T-cell (primary cell): ENCODE data around the gene DHX58. TPM values are rescaled to one million over a fixed set of nuclear protein-coding genes. Genes with fewer than 3 reads are reported as not detected.

Experiments
- ATAC-seq, 4 experiments: fragments of 200-7000 bp in 3 of 4; fragments of 150-1000 bp in 1 of 4; cut with Tn5 transposase; replicated peaks in 1 of 4; 1 replicate in 3 of 4; 2 replicates in 1 of 4; pipeline ENCODE4 v1.10.0; 2021; ENCODE audit warnings: moderate library complexity in 3 of 4, mild to moderate bottlenecking in 2 of 4, moderate number of reproducible peaks in 1 of 4
- CTCF ChIA-PET, 2 donors: fragments of 300-600 bp; sonication (Branson Sonifier 250); formaldehyde crosslinking; loops; one replicate each; lab custom pipeline; 2022; ENCODE audit warnings: antibody characterized with exemption in 2 of 2; lab: Charles Lee
- POLR2A ChIA-PET, 2 donors: fragments of 300-600 bp; sonication (Branson Sonifier 250); formaldehyde crosslinking; loops; one replicate each; lab custom pipeline; 2022; ENCODE audit warnings: antibody characterized with exemption in 2 of 2; lab: Charles Lee
- DNase-seq, 35 experiments: peaks; one replicate each; pipeline versions ENCODE4 v3.0.0 to v3.0.0-alpha.2; 2013 to 2023
- H3K27ac ChIP-seq: one replicate; pipeline ENCODE4 v1.5.1; 2013; ENCODE audit warnings: low read length
- H3K27me3 ChIP-seq, 2 experiments: replicated peaks in 1 of 2; 1 replicate in 1 of 2; 2 replicates in 1 of 2; pipeline versions ENCODE4 v1.6.1 to v1.7.0; 2013; ENCODE audit warnings: low read length in 1 of 2, mixed read lengths in 1 of 2; ENCODE audit not compliant: control insufficient read depth in 2 of 2, insufficient read depth in 2 of 2; ENCODE audit errors: extremely low read depth in 1 of 2
- H3K36me3 ChIP-seq, 2 donors: 1 replicate in 1 of 2; 2 replicates in 1 of 2; pipeline versions ENCODE4 v1.6.1 to v1.7.0; 2013; ENCODE audit warnings: low read length in 1 of 2; ENCODE audit not compliant: control insufficient read depth in 2 of 2, insufficient read depth in 1 of 2; ENCODE audit errors: extremely low read depth in 1 of 2
- H3K4me1 ChIP-seq, 2 experiments: 1 replicate in 1 of 2; 2 replicates in 1 of 2; pipeline versions ENCODE4 v1.6.1 to v1.7.0; 2013; ENCODE audit warnings: low read length in 2 of 2, mixed read lengths in 1 of 2; ENCODE audit not compliant: insufficient read depth in 2 of 2, control insufficient read depth in 1 of 2; ENCODE audit errors: extremely low read depth in 1 of 2
- H3K4me3 ChIP-seq, 2 donors: 1 replicate in 1 of 2; 2 replicates in 1 of 2; pipeline versions ENCODE4 v1.5.1 to v1.7.0; 2013; ENCODE audit warnings: mild to moderate bottlenecking in 2 of 2, low read length in 1 of 2, moderate library complexity in 1 of 2; ENCODE audit not compliant: control insufficient read depth in 1 of 2; ENCODE audit errors: extremely low read depth in 1 of 2
- H3K9me3 ChIP-seq: 2 replicates; pipeline ENCODE4 v1.7.0; 2013
- H3K27ac Mint-ChIP-seq, 2 donors: one replicate each; pipeline ENCODE4 v1.8.0; 2020 to 2021; ENCODE audit warnings: mild to moderate bottlenecking in 2 of 2, mixed read lengths in 2 of 2
- H3K27me3 Mint-ChIP-seq, 2 donors: one replicate each; pipeline ENCODE4 v1.8.0; 2021 to 2022; ENCODE audit warnings: mixed read lengths in 2 of 2
- H3K36me3 Mint-ChIP-seq: one replicate; pipeline ENCODE4 v1.8.0; 2021; ENCODE audit warnings: mixed read lengths
- H3K4me1 Mint-ChIP-seq, 3 donors: one replicate each; pipeline ENCODE4 v1.8.0; 2020 to 2022; ENCODE audit warnings: mixed read lengths in 3 of 3, mild to moderate bottlenecking in 1 of 3
- H3K4me3 Mint-ChIP-seq, 3 donors: one replicate each; pipeline ENCODE4 v1.8.0; 2020 to 2022; ENCODE audit warnings: mild to moderate bottlenecking in 3 of 3, mixed read lengths in 3 of 3, moderate library complexity in 3 of 3
- H3K9me3 Mint-ChIP-seq, 3 donors: one replicate each; pipeline ENCODE4 v1.8.0; 2020 to 2022; ENCODE audit warnings: mixed read lengths in 3 of 3
- WGBS: methylation state at CpG from one replicate; pipeline ENCODE4 v1.1.5; 2013; ENCODE audit warnings: missing lambda C conversion rate; ENCODE audit not compliant: insufficient coverage; 5-methylcytosine and 5-hydroxymethylcytosine counted together
- total RNA-seq, 35 experiments: library from RNA in 6 of 35; stranded (reverse) in 6 of 35; fragments of 120-200 nt in 1 of 35; gene quantifications; one replicate each; pipeline versions ENCODE4 v1.2.1 to v1.2.4 and lab custom pipeline; 2013 to 2026

DHX58 gene
- total RNA-seq (10 to 100 TPM; 38.2 to 63.0 (median 41.7) TPM), total RNA-seq (lab: John Stamatoyannopoulos, UW) (3.8 to 218 (median 47.7) reads per million in 29 experiments)
- total RNA-seq (2013) = 42.9 TPM

- Histone ChIP-seq H3K9me3 (no peaks in the 10 kb centered on the region), H3K4me1 (peaks cover 16 to 53% of the 10 kb centered on the region in 2 experiments), H3K27ac (peak within 1 kb of the TSS; percentile 92), H3K36me3 (peaks cover 3 to 34% of the 10 kb centered on the region in 2 donors), H3K27me3 (no peaks in the 10 kb centered on the region), H3K4me3 (peak within 1 kb of the TSS; percentile 56 to 70)
- H3K4me1 Mint-ChIP-seq = peaks cover 43 to 66% (median 51%) of the 10 kb centered on the region in 3 donors
- WGBS = 0% methylated on average over 8 of the region's 10 CpGs
- no peaks in the 10 kb centered on the region for H3K27me3 Mint-ChIP-seq
- ATAC-seq (peak; percentile 83 to 88 (median 84)), DNase-seq (peak; percentile 50 to 92 (median 77))
- ChIA-PET POLR2A (interaction anchor here (0.7 kb wide), 2 partner anchors 135 to 146 kb away, joined by 3 read pairs; no protein-coding TSS in a partner anchor), CTCF (interaction anchor here (0.5 to 1.5 kb wide), 8 partner anchors 47 to 140 kb away, joined by 3 to 11 read pairs (median 3); partner anchors contain the start of genes DNAJC7 (in 1 of the 2) and NKIRAS2 (in 1 of the 2))
- peak within 1 kb of the TSS; percentile 94 to 98 for H3K27ac Mint-ChIP-seq
- peaks cover 34% of the 10 kb centered on the region for H3K36me3 Mint-ChIP-seq
- peak within 1 kb of the TSS; percentile 84 to 90 (median 88) for H3K4me3 Mint-ChIP-seq
- H3K9me3 Mint-ChIP-seq = no peaks in the 10 kb centered on the region
These were observed at the start of gene DHX58 for GRCh38 chr17:42112552-42113176. DHX58 (minus strand) TSS chr17:42112714; CDS start chr17:42111892, 822 bp downstream.

DNA sequence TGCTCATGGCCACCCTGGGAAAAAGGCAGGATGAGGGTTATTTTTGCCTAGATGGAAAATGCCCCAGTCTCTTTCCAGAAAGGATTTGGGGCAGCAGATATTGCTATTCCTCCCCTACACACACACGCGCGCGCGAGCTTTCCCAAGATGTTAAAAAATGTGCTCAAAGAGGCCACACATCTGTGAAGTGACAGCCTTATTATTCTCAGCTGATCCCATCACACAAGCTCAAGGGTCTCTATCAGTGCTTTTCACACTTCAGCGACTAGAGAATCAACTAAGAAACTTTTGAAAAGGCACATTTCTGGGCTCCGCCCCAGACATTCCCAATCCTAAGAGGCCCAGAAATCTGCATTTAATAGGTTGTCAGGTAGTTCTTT is 48.0 kb upstream of the DHX58 start:
- ATAC-seq = no peak
- Mint-ChIP-seq H3K4me1 (peaks cover 3 to 5% (median 5%) of the 10 kb centered on the region in 3 donors), H3K4me3 (no peak overlapping the region), H3K27me3 (no peaks in the 10 kb centered on the region), H3K27ac (no peak overlapping the region), H3K36me3 (no peaks in the 10 kb centered on the region), H3K9me3 (no peaks in the 10 kb centered on the region)
- H3K4me3 ChIP-seq = no peak overlapping the region
- no peaks in the 10 kb centered on the region for H3K36me3 ChIP-seq
- H3K4me1 ChIP-seq = peaks cover 0 to 3% of the 10 kb centered on the region in 2 experiments
- no peaks in the 10 kb centered on the region for H3K9me3 ChIP-seq
- H3K27me3 ChIP-seq = no peaks in the 10 kb centered on the region
- DNase-seq = no peak
- CTCF ChIA-PET = interaction anchor here in 1 of 2 donors (0.6 kb wide), 1 partner anchor 34 kb away, joined by 3 read pairs; the partner anchor contains the start of gene GHDC
- H3K27ac ChIP-seq = no peak overlapping the region
- 98% methylated on average over 5 of the region's 7 CpGs for WGBS
- POLR2A ChIA-PET = interaction anchor here in 1 of 2 donors (0.7 kb wide), 2 partner anchors 20 to 155 kb away, joined by 6 to 7 read pairs; no protein-coding TSS in a partner anchor

- ChIA-PET POLR2A (interaction anchor here in 1 of 2 donors (0.7 kb wide), 1 partner anchor 20 kb away, joined by 6 read pairs; no protein-coding TSS in a partner anchor), CTCF (interaction anchor here in 1 of 2 donors (0.6 kb wide), 1 partner anchor 34 kb away, joined by 3 read pairs; the partner anchor contains the start of gene GHDC)
- Mint-ChIP-seq H3K4me3 (no peak overlapping the region), H3K27me3 (no peaks in the 10 kb centered on the region), H3K4me1 (peaks cover 5 to 6% (median 6%) of the 10 kb centered on the region in 3 donors), H3K36me3 (no peaks in the 10 kb centered on the region), H3K9me3 (no peaks in the 10 kb centered on the region), H3K27ac (no peak overlapping the region)
- DNase-seq (no peak), ATAC-seq (no peak)
- H3K4me1 ChIP-seq = peaks cover 0 to 8% of the 10 kb centered on the region in 2 experiments
- H3K27ac ChIP-seq = no peak overlapping the region
- H3K27me3 ChIP-seq = no peaks in the 10 kb centered on the region
- H3K36me3 ChIP-seq = no peaks in the 10 kb centered on the region
- no peak overlapping the region for H3K4me3 ChIP-seq
- H3K9me3 ChIP-seq = no peaks in the 10 kb centered on the region
- WGBS = 89% methylated on average over 12 of the region's 14 CpGs
These were observed 47.4 kb upstream of the DHX58 start for GRCh38 chr17:42159796-42160530.

DNA sequence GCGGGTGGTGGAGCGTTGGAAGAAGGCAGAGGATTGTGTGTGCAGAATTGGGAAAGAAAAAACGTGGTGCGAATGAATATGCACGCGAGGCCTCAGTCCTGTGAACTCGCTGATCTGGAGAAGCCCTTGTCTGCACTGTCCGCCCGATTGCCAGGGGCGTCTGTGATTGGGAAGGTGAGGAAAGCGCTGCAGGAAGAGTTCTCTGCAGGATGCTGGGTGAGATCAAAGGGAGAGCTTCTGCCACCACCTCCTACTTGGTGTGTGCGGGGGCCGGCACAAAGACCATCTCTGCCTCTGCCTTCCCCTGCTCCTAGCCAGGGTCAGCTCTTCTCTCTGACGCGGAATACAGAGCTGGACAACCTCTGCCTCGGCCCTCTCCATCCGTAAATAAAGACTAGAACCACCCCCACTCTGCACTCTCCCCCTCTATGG is 43.1 kb upstream of the DHX58 start:
- no peaks in the 10 kb centered on the region for H3K27me3 ChIP-seq
- H3K9me3 Mint-ChIP-seq = no peaks in the 10 kb centered on the region
- no peak overlapping the region for H3K27ac ChIP-seq
- POLR2A ChIA-PET = interaction anchor here in 1 of 2 donors (0.7 kb wide), 1 partner anchor 96 kb away, joined by 5 read pairs; no protein-coding TSS in a partner anchor
- H3K4me1 Mint-ChIP-seq = peaks cover 28 to 43% (median 42%) of the 10 kb centered on the region in 3 donors
- H3K36me3 Mint-ChIP-seq = no peaks in the 10 kb centered on the region
- peak overlapping the region; percentile 88 to 94 (median 92) for H3K4me3 Mint-ChIP-seq
- peak overlapping the region; percentile 7 to 96 for H3K4me3 ChIP-seq
- CTCF ChIA-PET = no interaction called here
- no peaks in the 10 kb centered on the region for H3K27me3 Mint-ChIP-seq
- peaks cover 5 to 9% of the 10 kb centered on the region in 2 donors for H3K36me3 ChIP-seq
- WGBS = 73% methylated on average over 13 of the region's 17 CpGs
- DNase-seq (no peak), ATAC-seq (no peak)
- H3K9me3 ChIP-seq = no peaks in the 10 kb centered on the region
- peaks cover 11 to 37% of the 10 kb centered on the region in 2 experiments for H3K4me1 ChIP-seq
- H3K27ac Mint-ChIP-seq = peak overlapping the region in 1 of 2 donors; percentile 92

GRCh38 chr17:42153919-42154742 is 41.6 kb upstream of the DHX58 start:
- CTCF ChIA-PET = interaction anchor here in 1 of 2 donors (1.0 to 1.1 kb wide), 2 partner anchors 12 to 224 kb away, joined by 3 read pairs; partner anchors contain the start of gene ODAD4
- peak overlapping the region; percentile 74 for H3K27ac ChIP-seq
- H3K27ac Mint-ChIP-seq = peak overlapping the region; percentile 91 to 92
- H3K27me3 Mint-ChIP-seq = no peaks in the 10 kb centered on the region
- POLR2A ChIA-PET = interaction anchor here (0.6 kb wide), 2 partner anchors 9 to 869 kb away, joined by 4 to 13 read pairs; no protein-coding TSS in a partner anchor
- peaks cover 5 to 9% of the 10 kb centered on the region in 2 donors for H3K36me3 ChIP-seq
- no peaks in the 10 kb centered on the region for H3K9me3 ChIP-seq
- peaks cover 28 to 45% (median 44%) of the 10 kb centered on the region in 3 donors for H3K4me1 Mint-ChIP-seq
- H3K27me3 ChIP-seq = no peaks in the 10 kb centered on the region
- peak overlapping the region; percentile 88 to 94 (median 92) for H3K4me3 Mint-ChIP-seq
- peak overlapping the region; percentile 84 to 96 for H3K4me3 ChIP-seq
- H3K9me3 Mint-ChIP-seq = no peaks in the 10 kb centered on the region
- peak in 2 of 35 experiments; percentile 10 to 21 for DNase-seq
- WGBS = no CpG with 5 or more reads among the region's 15 CpGs
- no peak for ATAC-seq
- no peaks in the 10 kb centered on the region for H3K36me3 Mint-ChIP-seq
- peaks cover 11 to 37% of the 10 kb centered on the region in 2 experiments for H3K4me1 ChIP-seq
